GM12878 (cell line): ENCODE data around the gene CROCC. TPM values are rescaled to one million over a fixed set of nuclear protein-coding genes. Genes with fewer than 3 reads are reported as not detected.
"Not testable (repeated sequence)": the region's sequence is repeated elsewhere in the genome, so short reads cannot be mapped to it uniquely, and the experiment has no call there.

ENCODE experiments used
- ATAC-seq: fragments of 200-7000 bp; cut with Tn5 transposase; 3 replicates; pipeline ENCODE4 v1.9.1; 2020; ENCODE audit warnings: mild to moderate bottlenecking, moderate library complexity
- BruUV-seq: library from RNA; stranded (reverse); fragments of 400-500 nt; replicated peaks from 2 replicates; lab custom pipeline; 2021; lab: Mats Ljungman, UMichigan
- CTCF ChIA-PET: fragments of 300-600 bp; sonication (Branson Sonifier 250); formaldehyde crosslinking; extraction: SDS; loops from one replicate; lab custom pipeline; 2021; ENCODE audit warnings: inconsistent platforms; lab: Yijun Ruan, JAX
- POLR2A ChIA-PET: fragments of 350-600 bp; formaldehyde crosslinking; extraction: SDS; loops from one replicate; lab custom pipeline; 2021; ENCODE audit warnings: inconsistent platforms; lab: Charles Lee
- RAD21 ChIA-PET: fragments of 300-600 bp; sonication (Branson Sonifier 250); formaldehyde crosslinking; loops from one replicate; lab custom pipeline; 2023; ENCODE audit warnings: antibody characterized with exemption; ENCODE audit not compliant: unreplicated experiment; lab: Charles Lee
- SMC1A ChIA-PET: fragments of 300-600 bp; sonication (Branson Sonifier 250); formaldehyde crosslinking; loops from one replicate; lab custom pipeline; 2023; ENCODE audit not compliant: unreplicated experiment, uncharacterized antibody; lab: Charles Lee
- DNase-seq: peaks from one replicate; pipeline ENCODE4 v3.0.0-alpha.2; 2011; ENCODE audit warnings: low read depth, low spot score
- FAIRE-seq: peaks from 3 replicates; lab custom pipeline; 2011; peaks lifted over from hg19 to GRCh38; lab: Jason Lieb, UNC
- H2AFZ ChIP-seq: 2 replicates; pipeline ENCODE4 v1.6.0; 2011; ENCODE audit warnings: low read depth, low read length, control low read depth; ENCODE audit not compliant: control insufficient read depth
- H3K27ac ChIP-seq: 2 replicates; pipeline ENCODE4 v1.5.1; 2011; ENCODE audit warnings: control low read depth; ENCODE audit not compliant: control insufficient read depth, insufficient read depth
- H3K27me3 ChIP-seq, 2 experiments: replicated peaks in 1 of 2; 2 replicates each; pipeline versions ENCODE4 v1.6.0 to v1.6.1; 2011; ENCODE audit warnings: low read length in 1 of 2; ENCODE audit not compliant: control insufficient read depth in 2 of 2, insufficient read depth in 2 of 2
- H3K36me3 ChIP-seq, 2 experiments: 2 replicates each; pipeline ENCODE4 v1.5.1; 2011; ENCODE audit warnings: low read length in 1 of 2; ENCODE audit not compliant: control insufficient read depth in 2 of 2, insufficient read depth in 2 of 2
- H3K4me1 ChIP-seq: 2 replicates; pipeline ENCODE4 v1.6.1; 2011; ENCODE audit warnings: mild to moderate bottlenecking, low read length, moderate library complexity, mixed read lengths; ENCODE audit not compliant: control insufficient read depth, insufficient read depth
- H3K4me2 ChIP-seq: 2 replicates; pipeline ENCODE4 v1.6.0; 2011; ENCODE audit warnings: control low read depth; ENCODE audit not compliant: control insufficient read depth, insufficient read depth
- H3K4me3 ChIP-seq: fragments of 200-600 bp; sonication (generic); 2 replicates; pipeline ENCODE4 v1.5.1; 2016
- H3K79me2 ChIP-seq: 2 replicates; pipeline ENCODE4 v1.6.0; 2011; ENCODE audit warnings: low read length; ENCODE audit not compliant: control insufficient read depth, insufficient read depth
- H3K9ac ChIP-seq: 2 replicates; pipeline ENCODE4 v1.8.0; 2011; ENCODE audit warnings: low read length, control low read depth, mixed read lengths; ENCODE audit not compliant: control insufficient read depth, insufficient read depth
- H3K9me3 ChIP-seq: replicated peaks from 3 replicates; pipeline ENCODE4 v1.5.1; 2011; ENCODE audit warnings: mild to moderate bottlenecking, low read length; ENCODE audit not compliant: control insufficient read depth, insufficient read depth
- H4K20me1 ChIP-seq: 2 replicates; pipeline ENCODE4 v1.6.0; 2011; ENCODE audit not compliant: control insufficient read depth, insufficient read depth
- ATF3 ChIP-seq: IDR thresholded peaks from 2 replicates; pipeline ENCODE4 v1.6.1; 2011; ENCODE audit warnings: low read depth, mild to moderate bottlenecking, low read length, moderate library complexity, borderline replicate concordance; ENCODE audit errors: extremely low read depth
- ATF7 ChIP-seq: fragments of 450-650 bp; IDR thresholded peaks from 2 replicates; pipeline ENCODE4 v1.6.1; 2016; ENCODE audit warnings: low read depth, mild to moderate bottlenecking
- DPF2 ChIP-seq: fragments of 450-650 bp; IDR thresholded peaks from 2 replicates; pipeline ENCODE4 v1.6.1; 2017; ENCODE audit warnings: mild to moderate bottlenecking
- EP300 ChIP-seq, 2 experiments: fragments of 150-350 bp in 1 of 2; IDR thresholded peaks; 2 replicates each; pipeline ENCODE4 v1.6.1; 2011 to 2012; ENCODE audit warnings: low read depth in 2 of 2, low read length in 2 of 2, borderline replicate concordance in 1 of 2, improper control_type of control experiment in 1 of 2, inconsistent platforms in 1 of 2; ENCODE audit not compliant: control insufficient read depth in 1 of 2
- GABPA ChIP-seq: IDR thresholded peaks from 2 replicates; pipeline ENCODE4 v1.6.1; 2014; ENCODE audit warnings: antibody characterized with exemption, low read depth, mild to moderate bottlenecking, inconsistent platforms
- MEF2B ChIP-seq: fragments of 450-650 bp; IDR thresholded peaks from 2 replicates; pipeline ENCODE4 v1.6.1; 2018; ENCODE audit warnings: mild to moderate bottlenecking, moderate library complexity; ENCODE audit not compliant: partially characterized antibody, poor library complexity, severe bottlenecking
- RBBP5 ChIP-seq: fragments of 200-600 bp; sonication (generic); conservative IDR thresholded peaks from 2 replicates; pipeline ENCODE4 v1.6.1; 2016
- SPI1 ChIP-seq: IDR thresholded peaks from 2 replicates; pipeline ENCODE4 v1.6.1; 2011; ENCODE audit warnings: low read depth, mild to moderate bottlenecking, low read length, moderate library complexity, borderline replicate concordance; ENCODE audit not compliant: insufficient read depth
- STAT1 ChIP-seq: fragments of 450-650 bp; conservative IDR thresholded peaks from 2 replicates; pipeline ENCODE4 v1.6.1; 2014; ENCODE audit warnings: antibody characterized with exemption, mild to moderate bottlenecking
- TAF1 ChIP-seq: IDR thresholded peaks from 2 replicates; pipeline ENCODE4 v1.6.1; 2011; ENCODE audit warnings: mild to moderate bottlenecking, low read depth, low read length, borderline replicate concordance
- TBL1XR1 ChIP-seq: IDR thresholded peaks from 2 replicates; pipeline ENCODE4 v1.6.1; 2012; ENCODE audit warnings: low read depth, low read length, improper control_type of control experiment
- WGBS: methylation state at CpG from one replicate; pipeline ENCODE4 v1.1.6; 2016; ENCODE audit warnings: low lambda C conversion rate; ENCODE audit not compliant: insufficient replicate concordance, insufficient coverage; ENCODE audit errors: missing lambda C conversion rate; 5-methylcytosine and 5-hydroxymethylcytosine counted together
- in situ Hi-C: fragments of 300-500 bp; cut with MboI; formaldehyde crosslinking; loops from 9 replicates; pipeline ENCODE4 v1.14.3; 2018; ENCODE audit warnings: mixed read lengths
- intact Hi-C: fragments of 100-400 bp; cut with micrococcal nuclease; formaldehyde crosslinking; loops from one replicate; pipeline ENCODE4 v1.14.2; 2022; ENCODE audit not compliant: unreplicated experiment
- polyA plus RNA-seq, 11 experiments: library from polyadenylated mRNA; depleted of rRNA in 4 of 11; unstranded in 6 of 11; stranded (reverse) in 5 of 11; fragments of >200 nt; fragmentation: Nextera tagmentation in 4 of 11; fragmentation: Illumina TruSeq in 1 of 11; extraction: Ambion mirVana in 4 of 11; extraction: Trizol in 1 of 11; gene quantifications; 1 replicate in 1 of 11; 2 replicates in 10 of 11; pipeline versions ENCODE4 v1.2.1 to v1.2.3, GENCODE V29; 2011 to 2016; ENCODE audit warnings: inconsistent platforms in 2 of 11, missing spikeins in 2 of 11, low read depth in 1 of 11
- total RNA-seq, 4 experiments: library from RNA; depleted of rRNA in 3 of 4; stranded (reverse); fragments of >200 nt in 3 of 4; fragmentation: Illumina TruSeq in 1 of 4; extraction: Trizol in 1 of 4; gene quantifications; 2 replicates each; pipeline versions ENCODE4 v1.2.1 to v1.2.3, GENCODE V29; 2013 to 2021

The CROCC gene
- total and polyA plus RNA-seq, 10 of the 15 experiments (the other 5 are each of a cell fraction or from before 2014, with no cell fraction given) = 0.04 to 5.5 (median 2.3) TPM

GRCh38 chr1:16918371-16918770, 3.4 kb upstream of the CROCC start (continued):
- no peak for TF ChIP-seq EP300 (IDR thresholded peaks at IDR 0.05; ENCODE audit: borderline replicate concordance in 1 of 2, control insufficient read depth in 1 of 2, low read depth in 2 of 2, low read length in 2 of 2)
- TF ChIP-seq GABPA = no peak

- H3K27me3 ChIP-seq, H3K27ac ChIP-seq, DNase-seq, intact Hi-C loops, in situ Hi-C loops, FAIRE-seq, ATAC-seq, H3K79me2 ChIP-seq, H3K9me3 ChIP-seq, SMC1A ChIA-PET, H4K20me1 ChIP-seq, H3K9ac ChIP-seq, POLR2A ChIA-PET, RAD21 ChIA-PET, H3K36me3 ChIP-seq, H3K4me3 ChIP-seq, H3K4me1 ChIP-seq, H2AFZ ChIP-seq, H3K4me2 ChIP-seq, BruUV-seq: not testable (repeated sequence)
- WGBS = 51% methylated on average over 15 of the region's 15 CpGs
- CTCF ChIA-PET = interaction anchor here (1.2 kb wide), 1 partner anchor 33 kb away, joined by 3 read pairs; no protein-coding TSS in a partner anchor
Measured at GRCh38 chr1:16918936-16919665, 2.6 kb upstream of the CROCC start.

- H3K27me3 ChIP-seq = no peaks in the 10 kb centered on the region
- intact Hi-C loops (no loop called here), in situ Hi-C loops (no loop called here)
- H3K9me3 ChIP-seq = no peaks in the 10 kb centered on the region
- no peak for FAIRE-seq
- no peak overlapping the region for H3K4me3 ChIP-seq
- 77% methylated on average over 10 of the region's 10 CpGs for WGBS
- H3K27ac ChIP-seq = no peak overlapping the region
- SMC1A ChIA-PET = no interaction called here
- H3K9ac ChIP-seq = no peak overlapping the region
- H3K79me2 ChIP-seq = no peaks in the 10 kb centered on the region
- TF ChIP-seq STAT1 = no peak
- TF ChIP-seq ATF3 = no peak
- no peak for TF ChIP-seq ATF7
- TF ChIP-seq RBBP5 = no peak
- TF ChIP-seq SPI1 = no peak
- no peak for TF ChIP-seq DPF2
- TF ChIP-seq MEF2B = no peak
- TF ChIP-seq TAF1 = no peak
- no peak for TF ChIP-seq TBL1XR1
- TF ChIP-seq, all 136 proteins: peak for 0
- POLR2A ChIA-PET = interaction anchor here (0.7 kb wide), 1 partner anchor 35 kb away, joined by 3 read pairs; no protein-coding TSS in a partner anchor
- no peaks in the 10 kb centered on the region for H4K20me1 ChIP-seq
- no peaks in the 10 kb centered on the region for H3K36me3 ChIP-seq
- no peak overlapping the region for H2AFZ ChIP-seq
- RAD21 ChIA-PET = no interaction called here
- DNase-seq = no peak
- no peaks in the 10 kb centered on the region for H3K4me1 ChIP-seq
- no peak overlapping the region for H3K4me2 ChIP-seq
- CTCF ChIA-PET = no interaction called here
- no TSS peak for BruUV-seq
- ATAC-seq = no peak
Measured at GRCh38 chr1:16920951-16921350, 780 bp upstream of the CROCC start.
